K562 (cell line): ENCODE data around the gene ARMH3. TPM values are rescaled to one million over a fixed set of nuclear protein-coding genes. Genes with fewer than 3 reads are reported as not detected.

Experiments used
- ARHGAP35 ChIP-seq: fragments of 450-650 bp; IDR thresholded peaks from 2 replicates; pipeline ENCODE4 v1.6.1; 2018; ENCODE audit not compliant: partially characterized antibody
- ELF2 ChIP-seq: fragments of 250-450 bp; sonication (Bioruptor Pico); IDR thresholded peaks from 2 replicates; pipeline ENCODE4 v1.5.0; 2021; ENCODE audit warnings: mild to moderate bottlenecking
- KDM4B ChIP-seq, 2 experiments: fragments of 450-650 bp in 1 of 2; sonication (generic) in 1 of 2; IDR thresholded peaks; 2 replicates each; pipeline ENCODE4 v1.6.1; 2016 to 2017; ENCODE audit warnings: borderline replicate concordance in 2 of 2, antibody characterized with exemption in 1 of 2, low read depth in 1 of 2, mild to moderate bottlenecking in 1 of 2
- NR2C1 ChIP-seq, 2 experiments: fragments of 450-650 bp; IDR thresholded peaks; 2 replicates each; pipeline ENCODE4 v1.6.1; 2017; ENCODE audit warnings: mild to moderate bottlenecking in 2 of 2, antibody characterized with exemption in 1 of 2, inconsistent platforms in 1 of 2, missing compliant biosample characterization in 1 of 2, missing genetic modification characterization in 1 of 2
- PHB ChIP-seq: fragments of 250-450 bp; sonication (Bioruptor Pico); IDR thresholded peaks from 2 replicates; pipeline ENCODE4 v1.5.0; 2021
- TCF7 ChIP-seq: sonication (generic); IDR thresholded peaks from 2 replicates; pipeline ENCODE4 v1.6.1; 2016; ENCODE audit warnings: antibody characterized with exemption, borderline replicate concordance
- TGIF2 ChIP-seq: sonication (generic); formaldehyde crosslinking; IDR thresholded peaks from 2 replicates; pipeline ENCODE4 v1.8.1; 2022; ENCODE audit warnings: mild to moderate bottlenecking, missing genetic modification reagents, moderate library complexity
- ZNF431 ChIP-seq: sonication (generic); formaldehyde crosslinking; IDR thresholded peaks from 2 replicates; pipeline ENCODE4 v1.8.0; 2022; ENCODE audit warnings: mild to moderate bottlenecking, missing genetic modification reagents
- polyA plus RNA-seq, 8 experiments: library from polyadenylated mRNA; depleted of rRNA in 4 of 8; stranded (reverse) in 5 of 8; unstranded in 3 of 8; fragments of >200 nt; fragmentation: Nextera tagmentation in 2 of 8; fragmentation: Illumina TruSeq in 1 of 8; extraction: Ambion mirVana in 2 of 8; extraction: Trizol in 1 of 8; gene quantifications; 2 replicates each; pipeline versions ENCODE4 v1.2.1 to v1.2.3, GENCODE V29; 2011 to 2014; ENCODE audit warnings: inconsistent platforms in 1 of 8, missing spikeins in 1 of 8
- total RNA-seq, 7 experiments: library from RNA; depleted of rRNA in 6 of 7; stranded (reverse); fragments of >200 nt in 6 of 7; fragmentation: Illumina TruSeq in 2 of 7; extraction: Trizol in 2 of 7; gene quantifications; 2 replicates each; pipeline versions ENCODE4 v1.2.1 to v1.2.3, GENCODE V29; 2011 to 2021; ENCODE audit warnings: low replicate concordance in 1 of 7
- TF ChIP-seq, protein P1 (sequence below): sonication (generic); formaldehyde crosslinking; IDR thresholded peaks from 2 replicates; pipeline ENCODE4 v1.8.1; 2023; ENCODE audit warnings: missing genetic modification reagents, mild to moderate bottlenecking, borderline replicate concordance
- TF ChIP-seq, protein P2 (sequence below), 2 experiments: fragments of 250-450 bp in 1 of 2; fragments of 450-650 bp in 1 of 2; sonication (Bioruptor Pico) in 1 of 2; IDR thresholded peaks; 2 replicates each; pipeline versions ENCODE4 v1.6.1 to v1.8.0; 2016 to 2021; ENCODE audit warnings: mild to moderate bottlenecking in 2 of 2, moderate library complexity in 2 of 2, missing compliant biosample characterization in 1 of 2, missing genetic modification characterization in 1 of 2
- TF ChIP-seq, protein P3 (sequence below): fragments of 450-650 bp; IDR thresholded peaks from 2 replicates; pipeline ENCODE4 v1.7.1; 2018; ENCODE audit warnings: mild to moderate bottlenecking, low read depth; ENCODE audit not compliant: partially characterized antibody

Gene ARMH3
- total and polyA plus RNA-seq, 9 of the 15 experiments (the other 6 are each of a cell fraction or from before 2014, with no cell fraction given) = 0.29 to 0.73 TPM; not detected in 7

DNA sequence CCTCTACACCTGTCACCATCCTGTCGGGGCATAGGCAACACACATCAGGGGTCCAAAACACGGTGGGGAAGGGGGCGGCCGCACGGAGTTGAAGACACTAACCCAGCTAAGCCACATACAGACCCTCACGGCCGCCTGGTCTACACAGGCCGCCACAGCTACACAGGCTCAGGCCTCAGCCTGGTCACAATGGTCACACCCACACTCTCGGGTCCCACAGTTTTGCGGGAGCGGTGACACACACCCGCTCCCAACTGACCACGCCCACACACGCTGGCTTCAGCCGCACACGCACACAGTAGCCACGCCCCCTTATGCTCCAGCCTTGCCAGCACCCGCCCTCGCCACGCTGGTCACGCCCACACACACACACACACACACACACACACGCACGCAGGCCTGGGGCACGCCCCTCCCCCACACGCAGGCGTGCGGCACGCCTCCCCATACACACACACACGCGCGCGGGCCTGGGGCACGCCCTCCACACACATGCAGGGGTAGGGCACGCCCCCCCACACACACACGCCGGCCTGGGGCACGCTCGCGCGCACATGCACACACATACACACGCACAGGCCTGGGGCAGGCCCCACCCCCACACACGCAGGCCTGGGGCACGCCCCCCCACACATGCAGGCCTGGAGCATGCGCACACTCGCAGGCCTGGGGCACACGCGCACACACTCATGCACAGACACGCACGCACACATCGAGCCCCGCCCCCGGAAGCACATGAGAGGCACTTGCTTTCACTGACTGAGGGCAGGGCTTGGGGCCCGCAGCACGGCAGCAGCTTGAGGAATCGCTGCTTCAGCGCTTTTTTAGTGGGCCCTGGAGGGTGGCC is 225.4 kb downstream of the ARMH3 start (continued):
- TF ChIP-seq, protein P1, sequence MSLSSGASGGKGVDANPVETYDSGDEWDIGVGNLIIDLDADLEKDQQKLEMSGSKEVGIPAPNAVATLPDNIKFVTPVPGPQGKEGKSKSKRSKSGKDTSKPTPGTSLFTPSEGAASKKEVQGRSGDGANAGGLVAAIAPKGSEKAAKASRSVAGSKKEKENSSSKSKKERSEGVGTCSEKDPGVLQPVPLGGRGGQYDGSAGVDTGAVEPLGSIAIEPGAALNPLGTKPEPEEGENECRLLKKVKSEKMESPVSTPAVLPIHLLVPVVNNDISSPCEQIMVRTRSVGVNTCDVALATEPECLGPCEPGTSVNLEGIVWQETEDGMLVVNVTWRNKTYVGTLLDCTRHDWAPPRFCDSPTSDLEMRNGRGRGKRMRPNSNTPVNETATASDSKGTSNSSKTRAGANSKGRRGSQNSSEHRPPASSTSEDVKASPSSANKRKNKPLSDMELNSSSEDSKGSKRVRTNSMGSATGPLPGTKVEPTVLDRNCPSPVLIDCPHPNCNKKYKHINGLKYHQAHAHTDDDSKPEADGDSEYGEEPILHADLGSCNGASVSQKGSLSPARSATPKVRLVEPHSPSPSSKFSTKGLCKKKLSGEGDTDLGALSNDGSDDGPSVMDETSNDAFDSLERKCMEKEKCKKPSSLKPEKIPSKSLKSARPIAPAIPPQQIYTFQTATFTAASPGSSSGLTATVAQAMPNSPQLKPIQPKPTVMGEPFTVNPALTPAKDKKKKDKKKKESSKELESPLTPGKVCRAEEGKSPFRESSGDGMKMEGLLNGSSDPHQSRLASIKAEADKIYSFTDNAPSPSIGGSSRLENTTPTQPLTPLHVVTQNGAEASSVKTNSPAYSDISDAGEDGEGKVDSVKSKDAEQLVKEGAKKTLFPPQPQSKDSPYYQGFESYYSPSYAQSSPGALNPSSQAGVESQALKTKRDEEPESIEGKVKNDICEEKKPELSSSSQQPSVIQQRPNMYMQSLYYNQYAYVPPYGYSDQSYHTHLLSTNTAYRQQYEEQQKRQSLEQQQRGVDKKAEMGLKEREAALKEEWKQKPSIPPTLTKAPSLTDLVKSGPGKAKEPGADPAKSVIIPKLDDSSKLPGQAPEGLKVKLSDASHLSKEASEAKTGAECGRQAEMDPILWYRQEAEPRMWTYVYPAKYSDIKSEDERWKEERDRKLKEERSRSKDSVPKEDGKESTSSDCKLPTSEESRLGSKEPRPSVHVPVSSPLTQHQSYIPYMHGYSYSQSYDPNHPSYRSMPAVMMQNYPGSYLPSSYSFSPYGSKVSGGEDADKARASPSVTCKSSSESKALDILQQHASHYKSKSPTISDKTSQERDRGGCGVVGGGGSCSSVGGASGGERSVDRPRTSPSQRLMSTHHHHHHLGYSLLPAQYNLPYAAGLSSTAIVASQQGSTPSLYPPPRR (CRISPR knock-in tag) = no peak; the same call in 1 of the 2 replicates
- TF ChIP-seq NR2C1 (IDR thresholded peaks at IDR 0.05) (no peak), NR2C1 (tag; IDR thresholded peaks at IDR 0.05) (no peak), ZNF431 (CRISPR knock-in tag) (0 out of 2 replicates have a peak, but pooled peaks have one; percentile 17), ARHGAP35 (no peak), KDM4B (IDR thresholded peaks at IDR 0.05; ENCODE audit: borderline replicate concordance in 2 of 2, low read depth in 1 of 2) (peak in 1 of 2 experiments; percentile 68; a peak in 1 of 4 replicates), ELF2 (CRISPR knock-in tag) (0 out of 2 replicates have a peak, but pooled peaks have one; percentile 48), PHB (CRISPR knock-in tag) (no peak), TCF7 (no peak), TGIF2 (peak; percentile 92)
- TF ChIP-seq, protein P2, sequence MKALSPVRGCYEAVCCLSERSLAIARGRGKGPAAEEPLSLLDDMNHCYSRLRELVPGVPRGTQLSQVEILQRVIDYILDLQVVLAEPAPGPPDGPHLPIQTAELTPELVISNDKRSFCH (CRISPR knock-in tag; IDR thresholded peaks at IDR 0.05) = no peak
- TF ChIP-seq, protein P2 (tag; IDR thresholded peaks at IDR 0.05) = peak; percentile 73; the same call in 1 of the 2 replicates
- TF ChIP-seq, protein P3, sequence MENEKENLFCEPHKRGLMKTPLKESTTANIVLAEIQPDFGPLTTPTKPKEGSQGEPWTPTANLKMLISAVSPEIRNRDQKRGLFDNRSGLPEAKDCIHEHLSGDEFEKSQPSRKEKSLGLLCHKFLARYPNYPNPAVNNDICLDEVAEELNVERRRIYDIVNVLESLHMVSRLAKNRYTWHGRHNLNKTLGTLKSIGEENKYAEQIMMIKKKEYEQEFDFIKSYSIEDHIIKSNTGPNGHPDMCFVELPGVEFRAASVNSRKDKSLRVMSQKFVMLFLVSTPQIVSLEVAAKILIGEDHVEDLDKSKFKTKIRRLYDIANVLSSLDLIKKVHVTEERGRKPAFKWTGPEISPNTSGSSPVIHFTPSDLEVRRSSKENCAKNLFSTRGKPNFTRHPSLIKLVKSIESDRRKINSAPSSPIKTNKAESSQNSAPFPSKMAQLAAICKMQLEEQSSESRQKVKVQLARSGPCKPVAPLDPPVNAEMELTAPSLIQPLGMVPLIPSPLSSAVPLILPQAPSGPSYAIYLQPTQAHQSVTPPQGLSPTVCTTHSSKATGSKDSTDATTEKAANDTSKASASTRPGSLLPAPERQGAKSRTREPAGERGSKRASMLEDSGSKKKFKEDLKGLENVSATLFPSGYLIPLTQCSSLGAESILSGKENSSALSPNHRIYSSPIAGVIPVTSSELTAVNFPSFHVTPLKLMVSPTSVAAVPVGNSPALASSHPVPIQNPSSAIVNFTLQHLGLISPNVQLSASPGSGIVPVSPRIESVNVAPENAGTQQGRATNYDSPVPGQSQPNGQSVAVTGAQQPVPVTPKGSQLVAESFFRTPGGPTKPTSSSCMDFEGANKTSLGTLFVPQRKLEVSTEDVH = no peak
